H1 (cell line): ENCODE measurements around the gene STH. TPM values are rescaled to one million over a fixed set of nuclear protein-coding genes. Genes with fewer than 3 reads are reported as not detected.

Experiments used
- CTCF ChIA-PET: fragments of 300-600 bp; sonication (Branson Sonifier 250); formaldehyde crosslinking; loops from one replicate; lab custom pipeline; 2021; ENCODE audit not compliant: partially characterized antibody; lab: Charles Lee
- POLR2A ChIA-PET: fragments of 300-600 bp; sonication (Branson Sonifier 250); formaldehyde crosslinking; loops from one replicate; lab custom pipeline; 2021; ENCODE audit warnings: inconsistent platforms; ENCODE audit not compliant: partially characterized antibody; lab: Charles Lee
- DNase-seq, 2 experiments: peaks; one replicate each; pipeline versions ENCODE4 v3.0.0 to v3.0.0-alpha.2; 2010 to 2022; ENCODE audit warnings: low spot score in 2 of 2, low read depth in 1 of 2, mixed read lengths in 1 of 2
- FAIRE-seq: peaks from 2 replicates; lab custom pipeline; 2011; peaks lifted over from hg19 to GRCh38; lab: Jason Lieb, UNC
- H2AFZ ChIP-seq: 2 replicates; pipeline ENCODE4 v1.8.1; 2012; ENCODE audit warnings: low read length, inconsistent platforms
- H2AK5ac ChIP-seq: 2 replicates; pipeline ENCODE4 v1.6.1; 2013; ENCODE audit warnings: low read depth, low read length
- H2BK120ac ChIP-seq: replicated peaks from 2 replicates; pipeline ENCODE3; 2013; ENCODE audit warnings: low read depth, low read length, inconsistent platforms
- H2BK12ac ChIP-seq: 2 replicates; pipeline ENCODE4 v1.6.1; 2013; ENCODE audit warnings: low read depth, low read length
- H2BK15ac ChIP-seq: 2 replicates; pipeline ENCODE4 v1.6.1; 2013; ENCODE audit warnings: low read length
- H2BK20ac ChIP-seq: 2 replicates; pipeline ENCODE4 v1.6.1; 2013; ENCODE audit warnings: low read length
- H2BK5ac ChIP-seq: 2 replicates; pipeline ENCODE4 v1.6.1; 2013; ENCODE audit warnings: low read depth, low read length
- H3K14ac ChIP-seq: 2 replicates; pipeline ENCODE4 v1.6.1; 2013; ENCODE audit warnings: inconsistent platforms; ENCODE audit not compliant: insufficient read length
- H3K18ac ChIP-seq: 2 replicates; pipeline ENCODE4 v1.6.1; 2013; ENCODE audit warnings: low read length; ENCODE audit errors: extremely low read depth
- H3K23ac ChIP-seq: 2 replicates; pipeline ENCODE4 v1.6.1; 2013; ENCODE audit warnings: inconsistent platforms; ENCODE audit not compliant: insufficient read length
- H3K23me2 ChIP-seq: 2 replicates; pipeline ENCODE4 v1.6.1; 2013; ENCODE audit warnings: low read depth, low read length
- H3K27ac ChIP-seq: 2 replicates; pipeline ENCODE4 v1.6.1; 2011; ENCODE audit warnings: low read depth, low read length, inconsistent platforms
- H3K27me3 ChIP-seq, 4 experiments: replicated peaks in 1 of 4; 1 replicate in 1 of 4; 2 replicates in 3 of 4; pipeline versions ENCODE4 v1.6.1 to v1.8.1; 2011 to 2013; ENCODE audit warnings: low read length in 3 of 4, mild to moderate bottlenecking in 3 of 4, inconsistent platforms in 2 of 4, mixed read lengths in 2 of 4, moderate library complexity in 1 of 4; ENCODE audit not compliant: control insufficient read depth in 3 of 4, insufficient read depth in 3 of 4; ENCODE audit errors: extremely low read depth in 1 of 4
- H3K36me3 ChIP-seq, 4 experiments: 2 replicates each; pipeline versions ENCODE4 v1.6.1 to v1.8.1; 2011 to 2013; ENCODE audit warnings: mild to moderate bottlenecking in 4 of 4, low read length in 3 of 4, moderate library complexity in 2 of 4, control low read depth in 1 of 4, inconsistent platforms in 1 of 4; ENCODE audit not compliant: insufficient read depth in 4 of 4, control insufficient read depth in 2 of 4
- H3K4ac ChIP-seq: replicated peaks from 2 replicates; pipeline ENCODE3; 2013; ENCODE audit warnings: low read length, low read depth, mixed read lengths, inconsistent platforms; ENCODE audit not compliant: insufficient read length
- H3K4me1 ChIP-seq, 4 experiments: replicated peaks in 1 of 4; 1 replicate in 1 of 4; 2 replicates in 3 of 4; pipeline versions ENCODE4 v1.6.1 to v1.8.1; 2011 to 2013; ENCODE audit warnings: low read length in 3 of 4, inconsistent platforms in 2 of 4, mixed read lengths in 1 of 4; ENCODE audit not compliant: insufficient read depth in 4 of 4, control insufficient read depth in 3 of 4
- H3K4me2 ChIP-seq, 2 experiments: 2 replicates each; pipeline versions ENCODE4 v1.6.1 to v1.8.1; 2011 to 2013; ENCODE audit warnings: low read depth in 2 of 2, low read length in 2 of 2, control low read depth in 1 of 2, inconsistent platforms in 1 of 2, mild to moderate bottlenecking in 1 of 2; ENCODE audit not compliant: insufficient read depth in 1 of 2
- H3K4me3 ChIP-seq, 4 experiments: fragments of 200-600, 300-600 bp in 1 of 4; sonication (generic), shearing (Covaris generic), sonication (Bioruptor Twin) in 1 of 4; 2 replicates each; pipeline versions ENCODE4 v1.5.1 to v1.8.1; 2011 to 2016; ENCODE audit warnings: low read length in 4 of 4, low read depth in 3 of 4, control low read depth in 2 of 4, inconsistent platforms in 2 of 4, mild to moderate bottlenecking in 2 of 4, mixed read lengths in 1 of 4, moderate library complexity in 1 of 4; ENCODE audit not compliant: insufficient read depth in 2 of 4; ENCODE audit errors: extremely low read depth in 1 of 4
- H3K56ac ChIP-seq: replicated peaks from 2 replicates; pipeline ENCODE3; 2013; ENCODE audit warnings: low read depth, mild to moderate bottlenecking, mixed read lengths, low read length, inconsistent platforms; ENCODE audit not compliant: insufficient read length
- H3K79me1 ChIP-seq: 2 replicates; pipeline ENCODE4 v1.6.1; 2013; ENCODE audit warnings: low read depth, low read length, control low read depth
- H3K79me2 ChIP-seq, 2 experiments: 2 replicates each; pipeline versions ENCODE4 v1.6.1 to v1.8.1; 2012 to 2013; ENCODE audit warnings: low read length in 2 of 2, mild to moderate bottlenecking in 2 of 2, inconsistent platforms in 1 of 2; ENCODE audit not compliant: insufficient read depth in 2 of 2, control insufficient read depth in 1 of 2
- H3K9ac ChIP-seq, 4 experiments: replicated peaks in 1 of 4; 1 replicate in 1 of 4; 2 replicates in 3 of 4; pipeline versions ENCODE4 v1.6.1 to v1.8.1; 2011 to 2013; ENCODE audit warnings: low read depth in 3 of 4, low read length in 3 of 4, control low read depth in 2 of 4, mild to moderate bottlenecking in 2 of 4, moderate library complexity in 2 of 4, inconsistent platforms in 1 of 4; ENCODE audit errors: extremely low read depth in 1 of 4
- H3K9me3 ChIP-seq, 2 experiments: 2 replicates each; pipeline versions ENCODE4 v1.6.1 to v1.8.1; 2012 to 2013; ENCODE audit warnings: mild to moderate bottlenecking in 2 of 2, moderate library complexity in 2 of 2, control low read depth in 1 of 2, inconsistent platforms in 1 of 2, low read depth in 1 of 2, low read length in 1 of 2, mixed read lengths in 1 of 2; ENCODE audit not compliant: insufficient read depth in 2 of 2
- H4K20me1 ChIP-seq, 2 experiments: replicated peaks in 1 of 2; 2 replicates each; pipeline versions ENCODE3 to v1.8.1; 2011 to 2013; ENCODE audit warnings: inconsistent platforms in 2 of 2, low read length in 2 of 2, mild to moderate bottlenecking in 1 of 2; ENCODE audit not compliant: insufficient read depth in 2 of 2, control insufficient read depth in 1 of 2
- H4K5ac ChIP-seq: 2 replicates; pipeline ENCODE4 v1.6.1; 2013; ENCODE audit warnings: low read length, low read depth, mixed read lengths, inconsistent platforms; ENCODE audit not compliant: insufficient read length
- H4K8ac ChIP-seq: 2 replicates; pipeline ENCODE4 v1.8.0; 2013; ENCODE audit warnings: mild to moderate bottlenecking, moderate library complexity, low read length, inconsistent platforms; ENCODE audit not compliant: insufficient read depth; ENCODE audit errors: extremely low read depth
- H4K91ac ChIP-seq: replicated peaks from 2 replicates; pipeline ENCODE3; 2013; ENCODE audit warnings: low read length, mixed read lengths, inconsistent platforms; ENCODE audit not compliant: insufficient read length
- EGR1 ChIP-seq: IDR thresholded peaks from 2 replicates; pipeline ENCODE4 v1.6.1; 2011; ENCODE audit warnings: low read depth, low read length, borderline replicate concordance
- POLR2A ChIP-seq, 2 experiments: IDR thresholded peaks; 1 replicate in 1 of 2; 2 replicates in 1 of 2; pipeline ENCODE4 v1.6.1; 2011; ENCODE audit warnings: low read depth in 2 of 2, low read length in 2 of 2, mild to moderate bottlenecking in 2 of 2; ENCODE audit errors: control extremely low read depth in 1 of 2
- WGBS, 2 experiments: shearing (Covaris generic) in 1 of 2; methylation state at CpG; one replicate each; pipeline versions ENCODE4 v1.1.6 to v1.1.7; 2013 to 2015; ENCODE audit warnings: low lambda C conversion rate in 2 of 2, mixed read lengths in 2 of 2, inconsistent platforms in 1 of 2, low coverage in 1 of 2, missing lambda C conversion rate in 1 of 2; ENCODE audit not compliant: insufficient replicate concordance in 2 of 2, insufficient coverage in 1 of 2, insufficient read length in 1 of 2; ENCODE audit errors: extremely low coverage in 1 of 2, missing lambda C conversion rate in 1 of 2; 5-methylcytosine and 5-hydroxymethylcytosine counted together
- polyA plus RNA-seq, 7 experiments: library from polyadenylated mRNA; depleted of rRNA in 3 of 7; stranded (reverse) in 5 of 7; unstranded in 2 of 7; fragments of >200 nt in 5 of 7; fragments of 200-250 nt in 2 of 7; gene quantifications; 1 replicate in 5 of 7; 2 replicates in 1 of 7; 4 replicates in 1 of 7; pipeline versions ENCODE4 v1.2.1 to v1.2.3, GENCODE V29; 2011 to 2013; ENCODE audit warnings: missing spikeins in 2 of 7, mixed read lengths in 2 of 7
- total RNA-seq: library from RNA; stranded (reverse); fragmentation: NEBNext Ultra II Directional; extraction: Animal tissue kit (Norgen Biotek cat#: 25700); gene quantifications from 2 replicates; pipeline ENCODE4 v1.2.1, GENCODE V29; 2021

The STH gene
- total and polyA plus RNA-seq, 2 of the 8 experiments (the other 6 are each of a cell fraction or from before 2014, with no cell fraction given) = not detected

DNA sequence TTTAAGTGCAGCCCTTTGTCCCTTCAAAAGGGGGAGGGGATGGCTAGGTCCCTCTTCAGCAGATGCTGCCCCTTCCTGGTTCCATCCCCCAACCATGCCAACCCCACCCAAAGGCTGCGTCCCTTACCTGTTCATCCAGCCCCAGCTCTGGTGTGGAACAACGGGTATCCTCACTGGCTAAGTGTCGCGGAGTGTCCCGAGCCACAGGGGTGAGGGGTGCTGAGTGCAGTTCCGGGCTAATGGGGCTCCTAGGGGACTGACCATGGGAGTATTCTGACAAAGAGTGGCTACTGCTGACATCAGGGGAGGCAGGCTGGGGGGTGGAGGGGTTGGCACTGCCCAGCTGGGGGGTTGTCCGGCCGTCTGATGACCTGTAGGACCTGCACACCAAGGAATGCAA is 32.9 kb downstream of the STH start:
- Histone ChIP-seq H3K9me3 (no peaks in the 10 kb centered on the region), H3K9ac (no peak overlapping the region), H3K18ac (no peak overlapping the region), H3K36me3 (peaks cover 33 to 75% (median 60%) of the 10 kb centered on the region in 4 experiments), H4K20me1 (peaks cover 1 to 4% of the 10 kb centered on the region in 2 experiments), H3K79me1 (peaks cover 3% of the 10 kb centered on the region; the same call in 1 of the 2 replicates), H3K23me2 (no peaks in the 10 kb centered on the region), H2BK5ac (no peak overlapping the region), H3K4me3 (no peak overlapping the region), H3K27me3 (no peaks in the 10 kb centered on the region), H2AK5ac (no peak overlapping the region), H2BK120ac (no peak overlapping the region), H3K4me2 (no peak overlapping the region), H3K56ac (no peak overlapping the region), H3K79me2 (no peaks in the 10 kb centered on the region), H3K4ac (no peak overlapping the region), H4K91ac (no peak overlapping the region), H3K23ac (no peak overlapping the region), H2BK20ac (no peak overlapping the region), H3K4me1 (peaks cover 3 to 17% (median 6%) of the 10 kb centered on the region in 4 experiments), H4K8ac (no peak overlapping the region; the same call in 1 of the 2 replicates), H2BK12ac (no peak overlapping the region), H3K14ac (no peak overlapping the region), H2BK15ac (no peak overlapping the region), H4K5ac (no peak overlapping the region), H3K27ac (no peak overlapping the region), H2AFZ (no peak overlapping the region)
- FAIRE-seq = no peak
- no peak for TF ChIP-seq EGR1
- 0 out of 3 replicates have a peak, but pooled peaks of 1 of the 2 experiments have one; percentile 27 for TF ChIP-seq POLR2A (IDR thresholded peaks at IDR 0.05; ENCODE audit: control extremely low read depth in 1 of 2, low read depth in 2 of 2, low read length in 2 of 2)
- DNase-seq = no peak
- POLR2A ChIA-PET = interaction anchor here (1.6 kb wide), 1 partner anchor 25 kb away, joined by 4 read pairs; no protein-coding TSS in a partner anchor
- CTCF ChIA-PET = interaction anchor here (1.0 to 3.4 kb wide), 4 partner anchors 9 to 21 kb away, joined by 4 to 18 read pairs (median 4); no protein-coding TSS in a partner anchor
- 82% methylated on average over 6 of the region's 8 CpGs; no CpG with 5 or more reads in 1 of the 2 experiments for WGBS, 2 experiments
